HG02588 (cell line): ENCODE results near the gene HSBP1L1.
"Not testable (repeated sequence)": the region's sequence is repeated elsewhere in the genome, so short reads cannot be mapped to it uniquely, and the experiment has no call there.

ENCODE experiments used
- ATAC-seq: cut with Tn5 transposase; IDR thresholded peaks from one replicate; pipeline ENCODE4 v1.9.1; 2021; ENCODE audit warnings: mild to moderate bottlenecking, moderate library complexity; ENCODE audit not compliant: unreplicated experiment

HSBP1L1 gene

GRCh38 chr18:79983253-79983652, 18.8 kb downstream of the HSBP1L1 start:
- no peak for ATAC-seq

- no peak for ATAC-seq
Observed at GRCh38 chr18:79983793-79984192, 19.4 kb downstream of the HSBP1L1 start.

GRCh38 chr18:79985172-79985571, 20.7 kb downstream of the HSBP1L1 start:
- ATAC-seq, result no peak

GRCh38 chr18:79986726-79987125, 22.3 kb downstream of the HSBP1L1 start:
- no peak for ATAC-seq

- ATAC-seq, result no peak
Observed at GRCh38 chr18:79987566-79987965, 23.1 kb downstream of the HSBP1L1 start.

- peak; percentile 54 for ATAC-seq
Observed at GRCh38 chr18:79988071-79988450, 23.6 kb downstream of the HSBP1L1 start.

GRCh38 chr18:79988451-79989194, 24.2 kb downstream of the HSBP1L1 start, which contains the start of gene TXNL4A:
Gene TXNL4A (minus strand): TSS chr18:79988563. CDS start chr18:79988392, 171 bp downstream.
- peak; percentile 97 for ATAC-seq

GRCh38 chr18:79989195-79989497, 24.7 kb downstream of the HSBP1L1 start:
- no peak for ATAC-seq

GRCh38 chr18:79991494-79991893, 27.1 kb downstream of the HSBP1L1 start:
- ATAC-seq, result no peak

- not testable (repeated sequence) for ATAC-seq
Observed at GRCh38 chr18:79999701-80000100, 35.3 kb downstream of the HSBP1L1 start.

- no peak for ATAC-seq
Observed at GRCh38 chr18:80000877-80001276, 36.4 kb downstream of the HSBP1L1 start.

- no peak for ATAC-seq
Observed at GRCh38 chr18:80002468-80002867, 38.0 kb downstream of the HSBP1L1 start.

GRCh38 chr18:80004600-80005342, 40.3 kb downstream of the HSBP1L1 start:
- ATAC-seq, result no peak

GRCh38 chr18:80006724-80007123, 42.3 kb downstream of the HSBP1L1 start:
- ATAC-seq, result no peak

GRCh38 chr18:80009661-80010550, 45.5 kb downstream of the HSBP1L1 start:
- no peak for ATAC-seq

GRCh38 chr18:80010551-80010906, 46.1 kb downstream of the HSBP1L1 start:
- no peak for ATAC-seq

- not testable (repeated sequence) for ATAC-seq
Observed at GRCh38 chr18:80011496-80012137, 47.2 kb downstream of the HSBP1L1 start.

- no peak for ATAC-seq
Observed at GRCh38 chr18:80012714-80013113, 48.3 kb downstream of the HSBP1L1 start.
